ENCODE measurements around the gene CCNY.

DNA sequence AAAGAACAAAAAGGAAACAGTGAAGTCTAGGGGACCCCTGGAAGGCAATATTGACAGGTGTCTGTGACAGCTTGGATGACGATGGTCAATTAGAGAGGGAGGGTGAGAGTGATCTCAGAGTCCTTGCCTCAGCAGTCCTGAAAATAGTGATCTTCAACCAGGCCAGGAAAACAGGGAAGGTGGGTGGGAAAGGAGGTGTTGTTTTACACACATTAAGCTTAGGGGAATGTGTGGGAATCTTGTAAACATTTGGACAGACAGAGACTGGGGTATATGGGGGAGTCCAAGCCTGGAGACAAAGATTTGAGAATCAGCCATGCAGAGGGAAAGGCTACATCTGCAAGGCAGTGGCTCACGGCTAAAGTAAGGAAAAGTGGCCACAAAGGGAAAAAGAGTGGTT, 27.5 kb upstream of the CCNY start:
- TF ChIP-seq, protein P1, sequence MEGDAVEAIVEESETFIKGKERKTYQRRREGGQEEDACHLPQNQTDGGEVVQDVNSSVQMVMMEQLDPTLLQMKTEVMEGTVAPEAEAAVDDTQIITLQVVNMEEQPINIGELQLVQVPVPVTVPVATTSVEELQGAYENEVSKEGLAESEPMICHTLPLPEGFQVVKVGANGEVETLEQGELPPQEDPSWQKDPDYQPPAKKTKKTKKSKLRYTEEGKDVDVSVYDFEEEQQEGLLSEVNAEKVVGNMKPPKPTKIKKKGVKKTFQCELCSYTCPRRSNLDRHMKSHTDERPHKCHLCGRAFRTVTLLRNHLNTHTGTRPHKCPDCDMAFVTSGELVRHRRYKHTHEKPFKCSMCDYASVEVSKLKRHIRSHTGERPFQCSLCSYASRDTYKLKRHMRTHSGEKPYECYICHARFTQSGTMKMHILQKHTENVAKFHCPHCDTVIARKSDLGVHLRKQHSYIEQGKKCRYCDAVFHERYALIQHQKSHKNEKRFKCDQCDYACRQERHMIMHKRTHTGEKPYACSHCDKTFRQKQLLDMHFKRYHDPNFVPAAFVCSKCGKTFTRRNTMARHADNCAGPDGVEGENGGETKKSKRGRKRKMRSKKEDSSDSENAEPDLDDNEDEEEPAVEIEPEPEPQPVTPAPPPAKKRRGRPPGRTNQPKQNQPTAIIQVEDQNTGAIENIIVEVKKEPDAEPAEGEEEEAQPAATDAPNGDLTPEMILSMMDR (IDR thresholded peaks at IDR 0.05): no peak
- no peak for TF ChIP-seq POLR2A (IDR thresholded peaks at IDR 0.05)

Data from Peyer's patch (tissue), 4 donors.